GM19035 (cell line): ENCODE measurements around the gene TRPC4AP.

ENCODE experiments used
- ATAC-seq: cut with Tn5 transposase; IDR thresholded peaks from one replicate; pipeline ENCODE4 v1.9.1; 2021; ENCODE audit not compliant: unreplicated experiment

TRPC4AP gene

DNA sequence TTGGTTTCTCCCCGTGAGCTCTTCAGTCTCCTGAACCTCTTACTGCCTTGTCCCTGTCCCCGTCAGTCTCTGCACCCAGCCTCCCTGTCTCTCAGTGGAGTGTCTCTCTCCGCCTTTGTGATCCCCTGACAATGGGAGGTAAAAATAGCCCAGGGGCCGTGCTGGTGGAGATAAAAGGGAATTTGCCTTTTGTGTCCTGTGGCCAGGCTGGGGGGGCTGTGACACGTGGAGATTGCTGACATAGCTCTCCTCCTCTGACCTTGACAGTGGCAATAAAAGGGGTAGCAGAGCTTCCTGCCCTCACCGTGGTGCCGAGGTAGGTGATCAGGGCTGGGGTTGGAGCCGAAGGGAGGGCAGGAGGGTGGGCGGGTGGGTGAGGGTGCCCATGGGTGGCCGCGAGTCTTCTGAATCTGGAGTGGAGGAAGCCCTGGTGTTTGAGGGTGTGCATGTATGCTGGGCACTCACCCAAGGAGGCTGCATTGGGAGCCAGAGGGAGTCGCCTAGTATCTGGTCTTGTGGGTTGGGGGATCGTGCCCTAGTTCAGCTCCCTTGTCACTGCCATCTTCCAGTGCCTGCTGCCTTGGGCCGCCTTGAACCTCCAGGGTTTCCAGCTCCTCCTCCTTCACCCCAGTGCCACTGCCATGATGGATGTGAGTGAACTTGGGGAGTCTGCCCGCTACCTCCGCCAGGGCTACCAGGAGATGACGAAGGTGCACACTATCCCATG lies 115.1 kb downstream of the TRPC4AP start:
- ATAC-seq = no peak

DNA sequence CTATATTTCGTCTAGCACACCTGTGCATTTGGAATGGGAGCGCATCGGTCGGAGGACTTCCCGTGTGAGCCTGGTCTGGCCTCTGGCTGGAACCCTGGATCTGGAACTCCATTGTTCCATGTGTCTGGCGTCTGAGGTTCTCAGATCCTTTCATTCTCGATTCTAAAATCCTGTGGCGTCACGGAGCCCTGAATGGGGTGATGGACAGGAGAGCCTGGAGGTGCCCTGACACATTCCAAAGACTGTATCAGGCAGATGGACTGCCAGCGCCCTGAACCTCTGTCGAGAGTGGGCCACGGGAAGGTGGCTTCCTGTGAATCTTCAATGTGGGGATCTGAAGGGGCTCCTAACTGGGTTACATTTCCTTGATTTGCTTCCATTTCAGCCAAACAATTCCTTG lies 116.3 kb downstream of the TRPC4AP start:
- no peak for ATAC-seq

DNA sequence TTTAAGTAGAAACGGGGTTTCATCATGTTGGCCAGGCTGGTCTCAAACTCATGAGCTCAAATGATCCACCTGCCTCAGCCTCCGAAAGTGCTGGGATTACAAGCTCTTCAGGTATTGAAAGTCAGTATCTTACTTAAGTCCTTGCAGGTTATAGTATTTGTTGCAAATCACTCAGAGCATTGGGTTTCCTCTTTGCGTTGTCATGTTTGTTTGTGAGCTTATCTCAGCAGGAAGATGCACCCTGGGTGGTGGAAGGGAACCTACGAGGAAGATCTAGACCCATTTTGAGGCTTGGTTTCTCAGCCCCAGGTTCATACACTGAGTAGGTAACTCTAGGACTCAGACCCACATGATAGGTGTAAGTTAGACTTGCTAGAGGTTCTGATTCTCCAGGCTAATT lies 118.4 kb downstream of the TRPC4AP start:
- ATAC-seq = no peak

DNA sequence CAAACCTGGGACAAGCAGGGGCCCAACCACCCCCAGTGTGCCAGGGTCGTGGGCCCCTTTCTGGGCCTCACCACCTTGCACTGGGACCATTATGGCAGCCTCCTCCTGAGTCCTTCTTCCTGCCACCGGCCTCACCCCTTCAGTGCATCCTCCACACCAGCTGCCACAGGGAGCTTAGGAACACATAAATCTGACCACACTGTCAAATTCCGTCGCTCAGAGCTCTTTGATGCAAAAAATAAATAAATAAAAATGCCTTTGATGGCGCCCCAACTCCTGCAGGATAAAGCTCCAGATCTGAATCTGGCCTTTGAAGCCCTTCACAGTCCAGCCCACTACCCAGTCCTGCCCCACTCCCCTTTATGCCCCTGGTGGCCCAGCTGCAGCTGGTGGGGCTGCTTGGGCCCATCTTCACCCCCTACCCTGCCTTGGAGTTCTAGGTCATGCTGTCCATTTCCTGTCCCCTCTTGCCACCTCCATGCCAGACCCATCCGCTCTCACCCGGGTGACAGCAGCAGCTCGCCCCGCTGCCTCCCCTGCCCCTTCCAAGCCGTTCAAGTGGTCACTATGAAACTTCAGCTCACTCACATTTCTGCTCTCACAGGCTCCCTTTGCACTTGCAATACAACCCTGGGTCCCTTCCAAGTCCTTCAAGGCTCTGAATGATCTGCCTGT lies 120.9 kb downstream of the TRPC4AP start:
- no peak for ATAC-seq

DNA sequence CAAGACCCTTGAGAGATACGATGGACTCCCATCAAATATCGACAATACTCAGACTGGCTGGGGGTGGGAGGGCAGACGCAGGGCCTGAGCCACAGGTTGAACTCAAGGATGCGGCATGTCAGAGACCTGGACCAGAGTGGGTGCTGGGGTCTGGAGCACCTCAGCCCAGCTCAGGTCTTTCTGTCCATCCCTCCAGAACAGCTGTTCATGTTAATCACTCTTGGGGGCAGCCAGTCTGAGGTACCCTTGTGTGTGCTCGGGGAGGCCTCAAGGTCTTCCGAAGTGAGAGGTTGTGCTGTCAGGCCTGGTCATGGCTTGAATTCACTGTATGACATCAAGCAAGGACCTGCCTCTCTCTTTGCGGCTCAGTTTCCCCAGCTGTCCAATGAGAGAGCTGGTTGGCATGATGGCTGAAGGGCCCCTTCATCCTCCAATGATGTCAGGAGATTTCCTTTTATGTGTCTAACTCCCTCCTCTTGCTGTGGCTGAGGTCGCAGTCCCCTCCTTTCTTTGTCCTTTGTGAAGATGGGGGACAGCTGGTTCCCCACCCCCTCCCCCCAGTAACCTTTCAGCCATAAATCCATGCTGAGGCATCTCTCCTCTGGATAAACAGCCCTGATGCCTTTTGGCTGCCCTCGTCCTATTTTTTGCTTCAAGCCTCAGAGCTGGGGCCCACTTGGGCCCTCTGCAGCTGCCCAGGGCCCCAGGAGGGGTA lies 121.6 kb downstream of the TRPC4AP start:
- ATAC-seq = no peak

DNA sequence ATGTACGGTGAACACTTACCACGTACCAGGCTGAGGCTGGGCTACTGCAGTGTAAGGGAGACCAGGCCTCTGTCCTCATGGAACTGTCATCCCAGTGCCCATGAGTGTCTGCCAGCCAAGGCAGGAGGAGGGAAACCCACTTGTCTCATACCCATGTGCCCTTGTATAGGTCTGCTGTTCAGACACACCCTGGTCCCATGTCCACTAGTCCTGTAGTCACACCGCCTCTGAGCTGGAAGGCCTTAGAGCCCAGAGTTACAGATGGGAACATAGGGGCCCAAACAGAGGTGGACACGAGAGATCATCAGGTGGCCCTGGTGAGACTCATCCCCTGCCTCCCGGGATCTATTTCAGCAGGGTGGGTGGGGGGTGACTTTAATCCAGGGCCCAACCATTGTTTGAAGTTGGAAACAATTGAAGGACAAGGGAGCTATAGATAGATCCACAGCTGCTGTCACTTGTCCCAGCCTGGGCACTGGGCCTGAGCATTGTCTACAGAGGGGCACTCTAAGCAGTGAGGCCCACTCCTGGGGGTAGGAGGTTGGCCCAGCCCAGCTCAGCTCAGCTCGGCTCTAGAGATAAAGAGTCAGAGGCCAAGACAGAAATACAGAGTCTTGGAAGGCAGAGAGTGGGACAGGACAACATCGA lies 122.3 kb downstream of the TRPC4AP start:
- no peak for ATAC-seq

DNA sequence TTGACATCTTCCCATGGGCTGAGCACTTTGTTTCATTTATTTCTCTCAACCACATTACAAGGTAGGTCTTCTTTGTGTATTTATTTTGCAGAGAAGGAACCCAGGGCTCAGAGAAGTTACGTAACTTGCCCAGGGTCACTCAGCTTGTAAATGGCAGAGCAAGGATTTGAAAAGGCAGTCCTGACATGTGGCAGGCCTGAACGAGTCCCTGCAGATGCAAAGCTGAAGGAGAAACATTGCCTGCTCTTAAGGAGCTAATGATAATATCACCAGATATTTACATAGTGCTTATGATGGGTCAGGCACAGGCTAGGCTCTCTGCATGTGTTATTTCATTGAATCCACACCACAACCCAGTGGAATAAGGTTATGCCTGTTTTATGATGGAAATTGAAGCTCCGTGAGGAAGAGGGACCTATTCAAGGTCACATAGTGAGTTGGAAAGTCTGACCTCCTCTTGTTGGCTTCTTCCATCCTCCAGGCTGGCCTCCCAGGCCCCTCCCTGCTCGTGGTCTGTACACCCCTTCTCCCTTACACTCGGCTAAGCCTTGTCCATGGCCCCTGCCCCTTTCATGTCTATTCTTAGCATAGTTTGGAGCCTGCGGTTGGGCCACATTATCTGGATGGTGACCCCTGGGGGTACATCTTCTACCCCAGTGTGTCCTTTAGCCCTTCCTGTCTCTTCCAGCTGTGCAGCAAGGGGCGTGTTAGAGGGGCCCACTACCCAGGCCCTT lies 124.4 kb downstream of the TRPC4AP start:
- ATAC-seq = no peak

DNA sequence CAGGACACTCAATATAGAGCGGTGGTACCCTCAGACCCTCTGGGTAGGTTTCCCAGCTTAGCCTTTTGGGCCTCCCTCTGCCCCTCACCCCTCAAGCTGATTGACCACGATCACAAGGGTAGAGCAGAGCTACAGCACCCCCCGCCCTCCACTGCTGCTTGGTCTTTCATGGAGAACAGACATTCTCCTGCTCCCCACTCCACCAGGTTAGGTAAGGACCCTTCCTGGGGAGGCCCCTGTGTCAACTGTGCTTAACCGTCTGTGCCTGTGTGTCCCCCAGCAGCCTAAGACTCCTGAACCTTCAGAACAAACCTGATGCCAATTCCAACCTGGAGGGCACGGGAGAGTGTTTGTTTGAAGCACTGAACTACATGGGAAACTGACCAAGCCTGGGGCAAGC lies 125.2 kb downstream of the TRPC4AP start:
- ATAC-seq = no peak

DNA sequence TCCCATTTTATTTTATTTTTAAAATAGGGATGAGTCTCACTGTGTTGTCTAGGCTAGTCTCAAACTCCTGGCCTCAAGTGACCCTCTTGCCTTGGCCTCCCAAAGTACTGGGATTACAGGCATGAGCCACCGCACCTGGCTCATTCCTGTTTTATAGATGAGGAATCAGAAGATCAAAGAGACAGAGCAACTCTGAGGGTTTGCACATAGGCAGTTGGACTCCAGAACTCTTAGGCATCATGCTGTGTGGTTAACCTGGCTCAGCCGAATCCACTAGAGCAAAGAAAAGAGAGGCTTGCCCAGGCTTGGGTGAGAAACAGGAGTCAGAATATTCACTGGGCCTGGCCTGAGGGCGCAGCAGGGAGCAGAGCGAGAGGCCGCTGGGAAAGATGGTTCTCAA lies 127.6 kb downstream of the TRPC4AP start:
- ATAC-seq = no peak

DNA sequence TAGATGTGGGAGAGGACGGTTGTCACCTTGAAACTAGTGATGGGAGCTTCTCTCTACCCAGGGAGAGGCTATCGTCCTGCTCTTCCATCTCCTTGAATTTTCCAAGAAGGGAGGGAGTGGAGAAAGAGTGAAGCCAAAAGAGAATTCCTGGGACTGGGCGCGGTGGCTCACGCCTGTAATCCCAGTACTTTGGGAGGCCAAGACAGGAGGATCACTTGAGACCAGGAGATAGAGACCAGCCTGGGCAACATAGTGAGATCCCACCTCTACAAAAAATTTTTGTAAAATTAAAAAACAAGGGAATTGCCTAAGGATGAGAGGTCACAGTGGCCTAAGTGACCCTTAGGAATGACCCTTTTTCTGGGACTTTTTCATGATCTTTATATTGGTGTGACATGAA lies 128.1 kb downstream of the TRPC4AP start:
- ATAC-seq = no peak

DNA sequence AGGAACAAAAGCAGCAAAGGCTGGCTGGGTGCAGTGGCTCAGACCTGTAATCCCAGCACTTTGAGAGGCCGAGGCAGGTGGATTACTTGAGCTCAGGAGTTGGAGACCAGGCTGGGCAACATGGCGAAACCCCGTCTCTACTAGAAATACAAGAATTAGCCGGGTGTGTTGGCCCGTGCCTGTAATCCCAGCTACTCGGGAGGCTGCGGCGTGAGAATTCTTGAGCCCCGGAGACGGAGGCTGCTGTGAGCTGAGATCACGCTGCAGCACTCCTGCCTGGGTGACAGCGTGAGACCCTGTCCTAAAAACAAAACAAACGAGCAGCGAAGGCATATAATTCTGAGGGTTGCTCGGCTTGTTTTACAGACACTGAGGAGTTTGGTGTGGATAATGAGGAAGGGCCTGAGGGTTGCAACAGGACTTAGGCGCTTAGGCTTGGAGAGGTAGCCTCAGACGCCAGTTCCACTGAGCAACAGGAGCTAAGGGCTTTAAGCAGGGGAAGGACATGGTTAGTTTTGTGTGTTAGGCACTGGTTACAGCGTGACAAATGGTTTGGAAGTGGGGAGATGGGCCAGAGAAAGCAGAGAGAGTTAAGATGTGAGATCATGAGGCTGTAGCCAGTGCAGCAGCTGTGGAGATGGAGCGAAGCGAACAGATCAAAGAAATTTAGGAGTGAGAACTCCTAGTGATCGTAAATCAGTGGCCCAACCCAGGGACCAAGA lies 135.7 kb downstream of the TRPC4AP start:
- ATAC-seq = no peak

DNA sequence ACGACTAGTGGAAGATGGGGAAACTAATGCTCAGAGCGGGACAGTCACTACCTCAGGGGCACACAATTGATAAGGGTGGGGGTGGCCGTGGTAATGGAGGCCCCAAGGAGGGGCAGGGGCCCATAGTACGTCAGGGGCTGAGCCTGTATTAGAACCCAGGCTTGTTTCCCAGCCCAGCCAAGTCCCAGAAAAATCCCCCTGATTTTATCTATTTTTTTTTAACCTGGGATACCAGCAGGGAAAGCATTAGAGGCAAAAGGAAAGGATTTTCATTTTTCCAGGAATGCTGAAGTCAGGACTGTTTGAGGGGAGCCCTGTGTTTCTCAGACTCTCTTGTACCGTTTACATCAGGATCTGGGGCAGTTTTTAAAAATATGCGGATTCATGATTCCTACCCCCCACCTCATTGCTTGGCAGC lies 136.6 kb downstream of the TRPC4AP start:
- peak; percentile 46 for ATAC-seq

DNA sequence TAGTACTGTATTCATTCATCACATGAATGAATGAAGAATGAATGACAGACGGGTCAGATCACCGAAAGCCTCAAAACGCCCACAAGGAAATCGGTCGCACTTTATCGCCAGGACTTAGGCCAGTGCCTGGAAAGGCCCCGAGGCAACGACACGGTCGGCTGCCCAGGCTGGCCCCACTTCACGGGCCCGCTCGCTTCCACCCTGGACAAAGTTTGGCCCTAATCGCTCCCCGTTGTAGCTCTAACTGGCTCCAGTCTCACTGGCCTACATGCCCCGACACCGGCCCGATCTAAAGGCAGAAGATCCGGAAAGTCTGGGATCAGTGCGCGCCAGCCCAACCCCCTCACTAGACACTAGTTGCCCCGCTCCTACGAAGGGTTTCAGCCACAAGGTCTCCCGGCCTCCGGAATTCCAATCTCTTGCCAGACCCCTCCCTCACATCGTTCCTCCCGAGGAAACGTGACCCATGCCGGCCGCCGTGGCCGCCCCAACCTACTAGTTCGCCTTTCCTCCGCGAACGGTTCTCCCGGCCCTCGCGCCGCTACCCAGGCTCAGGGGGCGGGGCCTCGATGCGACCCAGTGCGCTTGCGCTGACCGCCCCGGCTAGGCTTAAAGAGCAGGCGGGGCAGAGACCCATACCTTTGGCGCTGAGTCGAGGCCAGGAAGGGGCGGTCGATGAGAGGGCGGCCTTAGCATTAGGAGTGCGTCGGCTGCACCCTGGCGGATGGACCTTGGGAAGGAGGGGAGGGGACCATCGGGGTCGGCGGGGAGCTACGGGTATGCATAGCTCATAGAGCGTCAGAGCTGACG lies 137.2 kb downstream of the TRPC4AP start, which contains the start of the genes GSS and MYH7B:
TSS of gene GSS (minus strand) at position 576 of the 810 bp plus-strand sequence. CDS start 3,954 bp downstream, outside the sequence.
TSS of gene MYH7B (plus strand) at position 638 of the 810 bp plus-strand sequence. CDS start 22,138 bp downstream, outside the sequence.
- ATAC-seq = peak; percentile 86

DNA sequence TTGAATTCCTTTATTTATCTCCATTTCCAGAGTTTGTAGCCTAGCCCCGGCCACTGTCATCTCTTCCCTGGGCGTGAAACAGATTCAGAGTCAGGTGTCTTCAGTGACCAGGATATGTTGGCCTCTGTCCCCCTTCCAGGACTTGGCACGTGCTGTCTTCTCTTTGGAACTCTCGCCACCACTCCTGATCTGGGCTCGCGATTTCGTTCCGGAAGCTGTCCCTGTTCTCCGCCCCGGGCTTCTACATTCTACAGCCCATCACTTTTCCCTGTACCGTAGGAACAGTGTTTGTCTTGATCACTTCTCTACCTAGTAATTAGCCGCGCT lies 137.7 kb downstream of the TRPC4AP start:
- ATAC-seq = no peak

DNA sequence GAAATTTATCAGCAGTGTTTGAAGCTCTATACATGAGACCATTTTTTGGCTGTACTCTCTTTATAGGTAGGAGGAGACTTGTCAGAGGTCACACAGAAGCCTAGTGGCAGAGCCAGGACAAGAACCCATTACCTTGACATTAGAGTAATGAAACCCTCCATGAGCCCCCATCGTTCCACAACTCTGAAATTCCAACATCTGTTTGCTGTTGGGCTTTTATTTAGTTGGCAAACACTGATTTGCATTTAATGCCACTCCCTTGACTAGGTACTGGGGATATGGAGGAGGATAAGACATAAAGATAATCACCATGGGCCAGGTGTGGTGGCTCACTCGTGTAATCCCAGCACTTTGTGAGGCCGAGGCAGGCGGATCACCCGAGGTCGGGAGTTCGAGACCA lies 138.6 kb downstream of the TRPC4AP start:
- ATAC-seq = no peak

DNA sequence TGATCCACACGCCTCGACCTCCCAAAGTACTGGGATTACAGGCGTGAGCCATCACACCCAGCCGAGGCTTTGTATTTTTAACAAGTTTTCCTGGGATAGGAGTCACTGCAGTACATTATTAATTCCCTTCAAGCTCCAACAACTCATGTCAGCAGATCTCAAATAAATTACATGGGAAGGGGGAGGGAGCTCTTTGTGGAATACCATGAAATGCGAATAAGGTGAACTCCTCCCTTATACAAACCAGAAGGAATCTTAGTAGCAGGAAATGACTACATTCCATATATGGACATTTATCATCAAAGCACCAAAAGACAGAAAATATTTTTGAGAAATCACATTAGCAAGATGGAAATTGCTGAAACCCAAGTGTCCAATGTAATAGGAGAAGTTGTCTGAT lies 139.9 kb downstream of the TRPC4AP start:
- ATAC-seq = no peak
